GM10248 (cell line): ENCODE data around the gene LRRC3.

Experiments
- CTCF ChIA-PET: fragments of 300-600 bp; sonication (Branson Sonifier 250); formaldehyde crosslinking; extraction: SDS; loops from one replicate; lab custom pipeline; 2021; ENCODE audit warnings: antibody characterized with exemption; lab: Yijun Ruan, JAX
- POLR2A ChIA-PET: fragments of 350-650 bp; sonication (Branson Sonifier 250); formaldehyde crosslinking; extraction: SDS; loops from one replicate; lab custom pipeline; 2020; ENCODE audit warnings: antibody characterized with exemption; lab: Yijun Ruan, JAX
- DNase-seq: peaks from one replicate; pipeline ENCODE4 v3.0.0; 2012; ENCODE audit errors: extremely low spot score
- TF ChIP-seq, protein P1 (sequence below): IDR thresholded peaks from 2 replicates; pipeline ENCODE4 v1.5.1; 2012; ENCODE audit warnings: mild to moderate bottlenecking, low read depth; ENCODE audit errors: extremely low read depth, missing control alignments, control extremely low read depth

Gene LRRC3

GRCh38 chr21:44462086-44462833, 7.0 kb downstream of the LRRC3 start:
- CTCF ChIA-PET, result no interaction called here

GRCh38 chr21:44462834-44463200, 7.5 kb downstream of the LRRC3 start:
- CTCF ChIA-PET, result no interaction called here
- TF ChIP-seq, protein P1, sequence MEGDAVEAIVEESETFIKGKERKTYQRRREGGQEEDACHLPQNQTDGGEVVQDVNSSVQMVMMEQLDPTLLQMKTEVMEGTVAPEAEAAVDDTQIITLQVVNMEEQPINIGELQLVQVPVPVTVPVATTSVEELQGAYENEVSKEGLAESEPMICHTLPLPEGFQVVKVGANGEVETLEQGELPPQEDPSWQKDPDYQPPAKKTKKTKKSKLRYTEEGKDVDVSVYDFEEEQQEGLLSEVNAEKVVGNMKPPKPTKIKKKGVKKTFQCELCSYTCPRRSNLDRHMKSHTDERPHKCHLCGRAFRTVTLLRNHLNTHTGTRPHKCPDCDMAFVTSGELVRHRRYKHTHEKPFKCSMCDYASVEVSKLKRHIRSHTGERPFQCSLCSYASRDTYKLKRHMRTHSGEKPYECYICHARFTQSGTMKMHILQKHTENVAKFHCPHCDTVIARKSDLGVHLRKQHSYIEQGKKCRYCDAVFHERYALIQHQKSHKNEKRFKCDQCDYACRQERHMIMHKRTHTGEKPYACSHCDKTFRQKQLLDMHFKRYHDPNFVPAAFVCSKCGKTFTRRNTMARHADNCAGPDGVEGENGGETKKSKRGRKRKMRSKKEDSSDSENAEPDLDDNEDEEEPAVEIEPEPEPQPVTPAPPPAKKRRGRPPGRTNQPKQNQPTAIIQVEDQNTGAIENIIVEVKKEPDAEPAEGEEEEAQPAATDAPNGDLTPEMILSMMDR, result no peak
- POLR2A ChIA-PET, result no interaction called here
- DNase-seq, result no peak

More at GRCh38 chr21:44462086-44462833, 7.0 kb downstream of the LRRC3 start:
- POLR2A ChIA-PET, result no interaction called here
- TF ChIP-seq, protein P1, result no peak
- DNase-seq, result no peak

GRCh38 chr21:44463724-44464123, 8.4 kb downstream of the LRRC3 start:
- CTCF ChIA-PET, result no interaction called here
- DNase-seq, result no peak
- TF ChIP-seq, protein P1, result no peak
- POLR2A ChIA-PET, result no interaction called here

- ChIA-PET CTCF (no interaction called here), POLR2A (no interaction called here)
- DNase-seq, result no peak
- TF ChIP-seq, protein P1, result no peak
Observed at GRCh38 chr21:44464351-44464750, 9.0 kb downstream of the LRRC3 start.

DNA sequence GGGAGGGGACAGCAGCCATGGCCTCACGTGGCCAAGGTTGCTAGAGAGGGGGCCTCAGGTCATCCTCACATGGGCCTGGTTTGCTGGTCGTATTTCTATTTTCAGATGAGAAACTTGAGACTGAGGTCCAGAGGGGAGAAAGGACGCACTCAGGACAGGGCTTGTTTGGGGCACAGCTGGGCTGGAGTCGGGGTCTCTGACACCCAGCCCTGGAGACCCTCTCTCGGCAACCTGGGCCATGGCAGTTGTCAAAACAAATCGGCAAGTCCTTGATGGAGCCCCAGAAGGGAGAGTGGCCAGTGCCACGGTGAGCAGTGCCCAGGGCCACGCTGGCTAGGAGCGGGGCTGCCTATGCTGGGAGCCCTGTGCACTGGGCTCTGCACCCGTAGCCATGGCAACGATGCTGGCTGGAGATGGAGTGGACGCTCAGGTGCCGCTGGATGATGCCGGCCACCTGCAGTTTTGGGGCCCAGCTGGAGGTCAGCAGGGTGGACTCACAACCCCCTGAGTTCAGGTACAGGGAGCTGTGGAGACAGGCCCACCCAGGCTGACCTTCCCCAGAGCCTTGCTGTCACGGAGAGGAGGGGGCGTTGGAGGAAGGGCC, 11.1 kb downstream of the LRRC3 start:
- CTCF ChIA-PET, result no interaction called here
- TF ChIP-seq, protein P1, result no peak
- POLR2A ChIA-PET, result no interaction called here
- DNase-seq, result no peak

GRCh38 chr21:44466996-44467858, 11.9 kb downstream of the LRRC3 start:
- TF ChIP-seq, protein P1, result no peak
- no peak for DNase-seq
- CTCF ChIA-PET, result no interaction called here
- POLR2A ChIA-PET, result no interaction called here
